Natural killer cell (primary cell): ENCODE results near the gene TMEM182. TPM values are rescaled to one million over a fixed set of nuclear protein-coding genes. Genes with fewer than 3 reads are reported as not detected.

Experiments
- ATAC-seq, 3 donors: fragments of 150-1000 bp in 2 of 3; fragments of 200-7000 bp in 1 of 3; cut with Tn5 transposase; 1 replicate in 1 of 3; 2 replicates in 2 of 3; pipeline ENCODE4 v1.10.0; 2021; ENCODE audit warnings: mild to moderate bottlenecking in 2 of 3, moderate library complexity in 2 of 3
- DNase-seq, 2 donors: peaks; one replicate each; pipeline versions ENCODE4 v3.0.0 to v3.0.0-alpha.2; 2013 to 2021; ENCODE audit warnings: mixed read lengths in 1 of 2
- H3K27ac ChIP-seq: one replicate; pipeline ENCODE4 v1.5.1; 2013; ENCODE audit warnings: mild to moderate bottlenecking, low read length
- H3K27me3 ChIP-seq: one replicate; pipeline ENCODE4 v1.6.1; 2013; ENCODE audit warnings: low read length; ENCODE audit not compliant: control insufficient read depth, insufficient read depth
- H3K36me3 ChIP-seq: one replicate; pipeline ENCODE4 v1.6.1; 2013; ENCODE audit warnings: low read length; ENCODE audit not compliant: control insufficient read depth, insufficient read depth
- H3K4me1 ChIP-seq: one replicate; pipeline ENCODE4 v1.6.1; 2013; ENCODE audit warnings: low read length; ENCODE audit not compliant: control insufficient read depth, insufficient read depth
- H3K4me3 ChIP-seq: one replicate; pipeline ENCODE4 v1.5.1; 2013; ENCODE audit warnings: low read length
- H3K9me3 ChIP-seq: one replicate; pipeline ENCODE4 v1.6.1; 2013; ENCODE audit warnings: low read length; ENCODE audit not compliant: control insufficient read depth, insufficient read depth
- H3K27ac Mint-ChIP-seq, 2 donors: one replicate each; pipeline ENCODE4 v1.8.0; 2022; ENCODE audit warnings: mild to moderate bottlenecking in 2 of 2, mixed read lengths in 2 of 2, moderate library complexity in 1 of 2
- H3K27me3 Mint-ChIP-seq, 2 donors: one replicate each; pipeline ENCODE4 v1.8.0; 2022; ENCODE audit warnings: low read depth in 2 of 2, mixed read lengths in 2 of 2
- H3K36me3 Mint-ChIP-seq: one replicate; pipeline ENCODE4 v1.8.0; 2022; ENCODE audit warnings: mixed read lengths
- H3K4me1 Mint-ChIP-seq, 2 donors: one replicate each; pipeline ENCODE4 v1.8.0; 2022; ENCODE audit warnings: mixed read lengths in 2 of 2
- H3K4me3 Mint-ChIP-seq: one replicate; pipeline ENCODE4 v1.8.0; 2022; ENCODE audit warnings: mild to moderate bottlenecking, moderate library complexity, mixed read lengths
- H3K9me3 Mint-ChIP-seq, 2 donors: one replicate each; pipeline ENCODE4 v1.8.0; 2022; ENCODE audit warnings: mixed read lengths in 2 of 2
- CTCF ChIP-seq: fragments of 200-600 bp; IDR thresholded peaks from one replicate; pipeline ENCODE4 v1.8.0; 2022; ENCODE audit warnings: antibody characterized with exemption
- whole genome bisulfite sequencing: methylation state at CpG from one replicate; pipeline ENCODE4 v1.1.7; 2013; ENCODE audit warnings: missing lambda C conversion rate; ENCODE audit not compliant: insufficient coverage; 5-methylcytosine and 5-hydroxymethylcytosine counted together
- intact Hi-C: fragments of 100-400 bp; cut with micrococcal nuclease; formaldehyde crosslinking; loops from one replicate; pipeline ENCODE4 v1.14.2; 2022
- total RNA-seq, 4 donors: library from RNA; stranded (reverse); fragments of 120-200 nt in 1 of 4; gene quantifications; one replicate each; pipeline versions ENCODE4 v1.2.3 to v1.2.4, GENCODE V29; 2013 to 2022

Gene TMEM182
- total RNA-seq, 3 donors from 2014 or later (not counting 1 experiment from before 2014, with no cell fraction given) = 3.2 to 4.9 (median 4.1) TPM

GRCh38 chr2:102773149-102773705 is 11.4 kb downstream of the TMEM182 start:
- no peaks in the 10 kb centered on the region for H3K27me3 Mint-ChIP-seq
- Histone ChIP-seq H3K4me3 (no peak overlapping the region), H3K27ac (no peak overlapping the region), H3K9me3 (no peaks in the 10 kb centered on the region), H3K4me1 (no peaks in the 10 kb centered on the region), H3K36me3 (no peaks in the 10 kb centered on the region), H3K27me3 (no peaks in the 10 kb centered on the region)
- no peaks in the 10 kb centered on the region for H3K9me3 Mint-ChIP-seq
- H3K27ac Mint-ChIP-seq = no peak overlapping the region
- H3K36me3 Mint-ChIP-seq = no peaks in the 10 kb centered on the region
- DNase-seq = no peak
- intact Hi-C loops = no loop called here
- TF ChIP-seq CTCF = no peak
- H3K4me1 Mint-ChIP-seq = no peaks in the 10 kb centered on the region
- ATAC-seq = no peak
- WGBS = 91% methylated on average over 5 of the region's 5 CpGs
- no peak overlapping the region for H3K4me3 Mint-ChIP-seq

- Histone ChIP-seq H3K27ac (no peak overlapping the region), H3K27me3 (no peaks in the 10 kb centered on the region), H3K9me3 (no peaks in the 10 kb centered on the region), H3K4me3 (no peak overlapping the region), H3K4me1 (peaks cover 6% of the 10 kb centered on the region), H3K36me3 (no peaks in the 10 kb centered on the region)
- Mint-ChIP-seq H3K27me3 (peaks cover 0 to 12% of the 10 kb centered on the region in 2 donors), H3K27ac (no peak overlapping the region), H3K9me3 (no peaks in the 10 kb centered on the region), H3K4me3 (no peak overlapping the region), H3K4me1 (peaks cover 14 to 15% of the 10 kb centered on the region in 2 donors), H3K36me3 (no peaks in the 10 kb centered on the region)
- ATAC-seq (no peak), DNase-seq (no peak)
- intact Hi-C loops = no loop called here
- no peak for TF ChIP-seq CTCF
- WGBS = no CpG with 5 or more reads among the region's 1 CpG
These were observed 16.4 kb downstream of the TMEM182 start for GRCh38 chr2:102778260-102778659.

GRCh38 chr2:102780467-102780866 is 18.6 kb downstream of the TMEM182 start:
- H3K27me3 ChIP-seq = no peaks in the 10 kb centered on the region
- H3K36me3 ChIP-seq = no peaks in the 10 kb centered on the region
- 46% methylated on average over 1 of the region's 1 CpG for WGBS
- DNase-seq (no peak), ATAC-seq (peak; percentile 44 to 64 (median 50))
- no peaks in the 10 kb centered on the region for H3K9me3 Mint-ChIP-seq
- no peak for TF ChIP-seq CTCF
- H3K27me3 Mint-ChIP-seq = peaks cover 0 to 12% of the 10 kb centered on the region in 2 donors
- intact Hi-C loops = no loop called here
- H3K4me1 ChIP-seq = peaks cover 6% of the 10 kb centered on the region
- H3K36me3 Mint-ChIP-seq = no peaks in the 10 kb centered on the region
- H3K4me3 Mint-ChIP-seq = no peak overlapping the region
- no peak overlapping the region for H3K27ac ChIP-seq
- H3K9me3 ChIP-seq = no peaks in the 10 kb centered on the region
- peaks cover 14 to 15% of the 10 kb centered on the region in 2 donors for H3K4me1 Mint-ChIP-seq
- H3K4me3 ChIP-seq = no peak overlapping the region
- H3K27ac Mint-ChIP-seq = no peak overlapping the region

GRCh38 chr2:102782187-102782586 is 20.4 kb downstream of the TMEM182 start:
- H3K27me3 Mint-ChIP-seq = peaks cover 0 to 12% of the 10 kb centered on the region in 2 donors
- TF ChIP-seq CTCF = no peak
- ATAC-seq = no peak
- H3K27ac ChIP-seq = no peak overlapping the region
- no peak for DNase-seq
- no peaks in the 10 kb centered on the region for H3K9me3 ChIP-seq
- no peaks in the 10 kb centered on the region for H3K36me3 Mint-ChIP-seq
- H3K9me3 Mint-ChIP-seq = no peaks in the 10 kb centered on the region
- H3K4me3 ChIP-seq = no peak overlapping the region
- intact Hi-C loops = no loop called here
- H3K36me3 ChIP-seq = no peaks in the 10 kb centered on the region
- H3K4me1 ChIP-seq = peaks cover 6% of the 10 kb centered on the region
- no peak overlapping the region for H3K27ac Mint-ChIP-seq
- H3K4me3 Mint-ChIP-seq = no peak overlapping the region
- no peaks in the 10 kb centered on the region for H3K27me3 ChIP-seq
- WGBS = 100% methylated on average over 1 of the region's 2 CpGs
- H3K4me1 Mint-ChIP-seq = peaks cover 14 to 15% of the 10 kb centered on the region in 2 donors
